ENCODE measurements around the gene PLCB1. TPM values are rescaled to one million over a fixed set of nuclear protein-coding genes. Genes with fewer than 3 reads are reported as not detected.

The PLCB1 gene
- total RNA-seq, 1 donor from 2014 or later, result 13.6 TPM

DNA sequence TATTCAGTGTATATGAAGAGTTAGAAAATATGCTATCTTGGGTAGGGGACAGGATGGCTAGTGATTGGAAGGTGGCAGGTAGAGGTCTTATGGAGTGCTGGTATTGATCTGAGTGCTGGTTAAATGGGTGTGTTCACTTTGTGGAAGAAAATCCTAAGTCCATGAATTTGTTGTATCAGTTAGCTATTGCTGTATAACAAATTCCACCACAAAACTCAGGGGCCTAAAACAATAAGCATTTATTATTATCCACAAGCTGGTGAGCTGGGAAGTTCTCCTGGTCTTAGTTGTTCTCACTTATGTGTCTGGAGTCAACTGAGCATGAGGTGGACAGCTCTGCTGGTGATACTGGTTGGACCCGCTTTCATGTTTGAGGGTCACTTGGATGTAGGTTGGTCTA lies 724.6 kb downstream of the PLCB1 start:
- DNase-seq (ENCODE audit: low read depth, low spot score), result no peak

- no peak for DNase-seq (ENCODE audit: low read depth, low spot score)
Measured at GRCh38 chr20:8858181-8858787, 726.2 kb downstream of the PLCB1 start.

DNA sequence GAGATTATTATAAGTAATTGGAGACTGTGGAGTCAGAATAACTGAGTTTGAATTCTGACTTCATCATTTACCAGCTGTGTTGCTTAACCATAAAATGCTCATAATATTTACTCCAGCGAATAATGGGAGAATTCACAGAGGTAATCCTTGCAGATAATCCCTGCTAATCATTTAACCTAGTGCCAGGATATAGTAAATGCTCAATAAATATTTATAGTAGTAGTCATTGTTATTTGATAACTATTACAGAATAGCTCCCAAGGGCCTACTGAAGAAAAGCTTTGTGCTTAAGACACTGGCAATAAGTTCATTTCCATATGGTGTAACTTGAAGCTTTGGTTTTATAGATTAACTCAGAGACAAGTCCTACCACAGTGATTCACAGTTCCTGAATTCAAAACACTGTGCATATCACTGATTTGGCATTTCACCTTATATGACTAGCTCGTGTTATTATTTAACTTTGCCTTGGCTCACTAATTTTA lies 728.0 kb downstream of the PLCB1 start:
- DNase-seq (ENCODE audit: low read depth, low spot score), result no peak

DNA sequence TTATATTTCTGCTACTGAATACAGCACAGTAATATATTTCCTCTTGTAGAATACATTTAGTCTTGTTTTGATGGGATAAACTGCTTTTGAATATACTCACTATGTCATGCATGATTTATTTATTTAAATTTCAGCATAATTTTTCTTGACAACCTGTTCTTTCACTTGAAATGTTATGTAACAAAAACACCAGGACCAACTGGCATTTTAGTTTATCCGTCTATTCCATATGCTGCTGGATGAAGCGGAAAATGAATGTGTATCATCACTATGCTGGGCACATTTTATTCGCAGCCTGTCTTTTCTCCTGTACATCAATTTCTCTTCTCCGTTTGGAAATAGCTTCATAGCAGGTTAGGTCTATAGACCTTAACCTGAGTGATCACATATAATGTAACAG lies 730.0 kb downstream of the PLCB1 start:
- no peak for DNase-seq (ENCODE audit: low read depth, low spot score)

DNA sequence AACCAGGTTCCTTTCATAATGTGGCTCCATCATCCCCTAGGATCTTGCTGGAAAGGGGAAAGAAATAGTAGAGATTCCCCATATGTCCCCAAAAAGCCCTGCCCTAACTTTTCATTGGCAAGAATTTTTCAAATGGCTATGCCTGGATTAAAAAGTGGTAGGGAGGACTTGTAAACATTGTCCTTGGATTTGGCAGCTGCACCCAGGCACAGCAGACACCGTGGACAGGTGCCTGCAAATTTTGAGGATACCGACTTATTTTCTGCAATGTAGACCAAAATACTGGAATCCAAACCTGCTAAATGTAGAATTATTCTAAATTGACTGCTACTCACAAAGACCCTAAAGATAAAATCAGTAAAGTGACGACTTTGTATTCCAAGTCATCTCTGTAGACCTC lies 733.6 kb downstream of the PLCB1 start:
- DNase-seq (ENCODE audit: low read depth, low spot score), result no peak

GRCh38 chr20:8867038-8867740 lies 735.1 kb downstream of the PLCB1 start:
- DNase-seq (ENCODE audit: low read depth, low spot score), result no peak

GRCh38 chr20:8870652-8871051 lies 738.6 kb downstream of the PLCB1 start:
- DNase-seq (ENCODE audit: low read depth, low spot score), result no peak

DNA sequence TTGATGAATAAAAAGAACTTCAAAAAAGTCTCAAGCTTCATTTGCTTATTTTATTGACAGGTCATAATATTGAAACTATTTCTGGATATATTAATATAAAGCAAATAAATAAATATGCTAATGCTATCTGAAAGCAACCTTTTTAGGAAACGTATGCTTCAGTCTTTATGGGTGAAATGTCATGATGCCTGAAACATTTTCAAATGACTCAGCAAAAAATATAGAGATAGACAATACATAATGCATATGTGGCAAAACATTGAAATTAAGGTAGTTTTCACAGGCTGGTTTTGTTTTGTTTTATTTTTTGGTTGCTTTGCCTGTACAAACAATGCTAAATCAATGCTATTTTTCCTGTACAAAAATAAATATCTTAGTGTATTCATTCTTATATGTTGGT lies 742.4 kb downstream of the PLCB1 start:
- no peak for DNase-seq (ENCODE audit: low read depth, low spot score)

DNA sequence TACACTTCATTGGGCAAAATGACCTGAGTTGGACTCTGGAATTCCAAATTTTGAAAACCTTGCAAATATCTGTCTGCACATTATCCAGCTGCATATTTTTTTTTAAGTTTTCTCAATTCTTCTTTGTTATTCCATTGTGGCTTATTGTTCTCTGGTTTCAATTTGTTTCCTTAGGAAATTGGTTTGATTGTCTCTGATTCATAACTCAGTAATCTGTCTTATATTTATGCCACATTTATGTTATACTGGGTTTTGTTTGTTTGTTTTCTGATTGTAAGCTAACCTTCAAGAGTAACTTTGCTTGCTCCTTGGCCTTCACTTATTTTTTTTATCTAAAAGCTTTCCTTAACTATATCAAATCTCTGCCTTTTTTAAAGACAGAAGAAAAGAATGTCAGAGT lies 743.5 kb downstream of the PLCB1 start:
- DNase-seq (ENCODE audit: low read depth, low spot score), result no peak

DNA sequence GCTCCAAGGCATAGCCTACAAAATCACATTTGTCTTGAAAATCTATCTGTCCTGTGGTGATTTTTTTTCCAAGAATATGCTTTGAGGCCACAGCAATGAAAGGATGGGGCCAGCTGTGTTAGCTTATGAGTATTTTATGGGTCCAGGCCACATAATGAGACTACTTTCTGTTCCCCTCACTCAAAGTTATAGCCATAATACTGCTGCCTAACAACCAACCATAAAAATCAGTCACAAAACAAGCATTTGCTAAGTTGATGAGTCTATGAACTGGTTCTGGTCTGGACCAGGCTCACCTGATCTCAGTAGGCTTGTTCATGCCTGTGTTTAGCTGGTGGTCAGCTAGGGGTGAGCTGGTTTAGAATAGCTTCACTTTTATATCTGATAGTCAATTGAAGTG lies 744.3 kb downstream of the PLCB1 start:
- DNase-seq (ENCODE audit: low read depth, low spot score), result no peak

GRCh38 chr20:8877294-8877693 lies 745.2 kb downstream of the PLCB1 start:
- DNase-seq (ENCODE audit: low read depth, low spot score), result no peak

DNA sequence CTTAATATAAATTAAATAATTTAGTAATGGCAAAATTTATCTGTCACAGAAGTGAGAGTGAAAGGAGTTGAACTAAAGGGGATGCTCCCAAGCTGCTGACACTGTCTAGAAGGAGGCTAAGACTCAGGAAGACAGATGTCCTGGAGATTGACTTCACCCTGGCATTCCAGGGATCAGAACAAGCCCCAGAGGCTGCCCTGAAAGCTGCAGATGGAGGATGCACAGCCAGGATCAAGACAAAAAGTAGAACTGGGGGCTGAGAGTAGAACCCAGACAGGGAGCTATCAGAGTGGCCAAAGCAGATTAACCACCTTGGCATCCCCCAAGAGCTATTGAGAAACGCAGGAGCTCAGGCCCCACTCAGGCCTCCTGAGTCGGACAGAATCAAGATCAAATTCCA lies 747.6 kb downstream of the PLCB1 start:
- no peak for DNase-seq (ENCODE audit: low read depth, low spot score)

- no peak for DNase-seq (ENCODE audit: low read depth, low spot score)
Measured at GRCh38 chr20:8880085-8880853, 748.2 kb downstream of the PLCB1 start.

GRCh38 chr20:8891039-8891438 lies 759.0 kb downstream of the PLCB1 start:
- DNase-seq (ENCODE audit: low read depth, low spot score), result no peak

DNA sequence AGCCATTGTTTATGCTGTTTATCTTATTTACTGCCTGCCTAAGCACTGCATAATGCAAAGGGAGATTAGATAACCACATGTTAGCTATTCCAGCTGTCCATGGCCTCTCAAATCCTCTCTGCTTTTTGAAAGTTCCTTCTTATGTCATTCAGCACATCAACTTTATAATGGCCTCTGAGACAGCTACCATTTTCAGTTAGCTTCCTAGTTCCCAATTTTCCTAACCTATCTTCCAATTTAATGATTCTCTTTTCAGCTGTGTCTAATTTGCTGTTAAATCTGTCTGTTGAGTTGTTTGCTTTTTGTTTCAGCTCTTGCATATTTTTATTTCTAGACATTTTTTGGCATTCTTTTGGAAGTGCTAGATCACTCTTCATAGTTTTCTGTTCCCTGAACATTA lies 763.4 kb downstream of the PLCB1 start:
- DNase-seq (ENCODE audit: low read depth, low spot score), result no peak

GRCh38 chr20:8898823-8899222 lies 766.8 kb downstream of the PLCB1 start:
- DNase-seq (ENCODE audit: low read depth, low spot score), result no peak

GRCh38 chr20:8901237-8902025 lies 769.4 kb downstream of the PLCB1 start:
- DNase-seq (ENCODE audit: low read depth, low spot score), result no peak

DNA sequence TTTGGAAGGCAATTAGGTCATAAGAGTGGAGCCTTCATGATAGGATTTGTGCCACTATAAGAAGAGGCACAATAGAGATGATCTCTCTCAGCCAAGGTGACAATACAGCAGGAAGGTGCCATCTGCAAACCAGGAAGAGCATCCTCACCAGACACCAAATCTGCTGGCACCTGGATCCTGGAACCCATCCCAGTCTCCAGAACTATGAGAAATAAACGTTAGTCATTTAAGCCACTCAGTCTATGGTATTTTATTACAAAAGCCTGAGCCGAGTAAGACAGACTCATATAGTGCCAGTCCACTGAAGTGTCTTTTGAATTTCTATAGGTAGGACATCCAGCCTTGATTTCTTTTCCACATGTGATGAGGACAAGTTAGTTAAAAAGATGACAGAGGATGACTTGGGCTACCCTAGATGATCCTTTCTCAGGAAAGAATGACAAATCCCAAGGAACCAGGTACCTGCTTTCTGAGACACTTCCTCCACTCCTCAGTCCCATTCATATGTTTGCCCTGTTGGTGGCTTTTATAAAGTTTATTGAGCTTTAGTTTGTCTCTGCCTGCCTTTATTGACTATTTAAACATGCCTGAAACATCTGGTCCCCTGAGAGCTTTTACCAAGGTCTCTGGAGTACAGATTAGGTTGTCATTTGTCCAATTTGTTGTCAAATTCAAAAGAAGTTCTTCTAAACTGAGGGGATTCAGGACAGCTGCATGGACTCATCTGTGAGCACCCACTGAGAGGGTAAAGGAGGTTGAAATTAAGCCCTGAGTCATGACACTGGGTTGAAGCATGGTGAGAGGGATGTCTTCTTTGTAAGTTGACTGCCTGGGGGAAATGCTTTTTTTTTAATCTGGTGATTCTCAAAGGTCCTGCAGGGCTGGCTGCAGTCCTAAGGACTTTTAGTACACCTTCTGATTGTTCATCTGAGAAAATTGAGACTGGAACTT lies 771.9 kb downstream of the PLCB1 start:
- no peak for DNase-seq (ENCODE audit: low read depth, low spot score)

DNA sequence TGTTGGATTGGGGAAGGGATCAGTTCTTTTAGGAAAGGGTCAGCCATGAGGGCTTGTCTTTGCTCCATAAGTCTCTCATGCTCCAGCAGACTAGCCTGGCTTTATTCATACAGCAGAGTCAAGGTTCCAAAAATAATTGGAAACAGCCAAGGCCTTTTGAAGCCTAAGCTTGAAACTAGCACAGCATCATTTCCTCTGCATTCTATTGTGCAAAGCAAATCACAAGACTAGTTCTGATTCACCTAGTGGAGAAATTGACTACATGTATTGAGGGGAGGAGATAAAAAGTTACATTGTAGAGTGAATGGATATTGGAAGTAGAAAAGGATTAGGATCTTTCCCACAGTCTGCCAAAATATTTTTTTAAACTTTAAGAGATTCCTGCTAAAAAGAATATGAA lies 777.5 kb downstream of the PLCB1 start:
- DNase-seq (ENCODE audit: low read depth, low spot score), result no peak

DNA sequence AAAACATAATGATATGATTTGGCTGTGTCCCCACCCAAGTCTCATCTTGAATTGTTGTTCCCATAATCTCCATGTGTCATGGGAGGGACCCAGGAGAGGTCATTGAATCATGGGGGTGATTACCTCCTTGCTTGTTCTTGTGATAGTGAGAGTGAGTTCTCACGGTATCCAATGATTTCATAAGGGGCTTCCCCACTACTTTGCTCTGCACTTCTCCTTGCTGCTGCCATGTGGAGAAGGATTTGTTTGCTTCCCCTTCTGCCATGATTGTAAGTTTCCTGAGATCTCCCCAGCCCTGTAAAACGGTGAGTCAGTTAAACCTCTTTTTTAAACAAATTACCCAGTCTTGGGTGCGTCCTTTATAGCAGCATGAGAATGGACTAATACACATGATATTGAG lies 780.0 kb downstream of the PLCB1 start:
- no peak for DNase-seq (ENCODE audit: low read depth, low spot score)

GRCh38 chr20:8912731-8913130 lies 780.7 kb downstream of the PLCB1 start:
- DNase-seq (ENCODE audit: low read depth, low spot score), result no peak

Data from pulmonary artery endothelial cell (primary cell).